HepG2 (cell line): ENCODE results near the gene SNX22. TPM values are rescaled to one million over a fixed set of nuclear protein-coding genes. Genes with fewer than 3 reads are reported as not detected.
A peak's percentile ranks its signal among the peaks of the same experiment; 100 is the strongest.

Experiments
- ARNT ChIP-seq: fragments of 450-650 bp; IDR thresholded peaks from 2 replicates; pipeline ENCODE4 v1.6.1; 2017
- ELF3 ChIP-seq: IDR thresholded peaks from 2 replicates; pipeline ENCODE4 v1.6.1; 2016; ENCODE audit warnings: missing genetic modification reagents, missing compliant biosample characterization
- GPN1 ChIP-seq: sonication (generic); formaldehyde crosslinking; IDR thresholded peaks from 2 replicates; pipeline ENCODE4 v1.5.1; 2020; ENCODE audit warnings: missing genetic modification reagents, borderline replicate concordance
- GTF3A ChIP-seq: sonication (generic); formaldehyde crosslinking; conservative IDR thresholded peaks from 2 replicates; pipeline ENCODE4 v1.4.0; 2020; ENCODE audit warnings: mild to moderate bottlenecking, missing genetic modification reagents
- JUND ChIP-seq: sonication (generic); formaldehyde crosslinking; IDR thresholded peaks from 2 replicates; pipeline ENCODE4 v1.8.0; 2022; ENCODE audit warnings: mild to moderate bottlenecking, missing genetic modification reagents
- NFYC ChIP-seq: IDR thresholded peaks from 2 replicates; pipeline ENCODE4 v1.6.1; 2016; ENCODE audit warnings: missing genetic modification reagents, missing compliant biosample characterization
- NPAS2 ChIP-seq: sonication (generic); formaldehyde crosslinking; IDR thresholded peaks from 2 replicates; pipeline ENCODE4 v1.8.0; 2022; ENCODE audit warnings: mild to moderate bottlenecking, missing genetic modification reagents, borderline replicate concordance
- NR3C1 ChIP-seq: sonication (generic); formaldehyde crosslinking; IDR thresholded peaks from 2 replicates; pipeline ENCODE4 v1.4.0; 2020; ENCODE audit warnings: missing genetic modification reagents
- PCBP2 ChIP-seq: fragments of 200-400 bp; formaldehyde crosslinking; optimal IDR thresholded peaks from 2 replicates; pipeline ENCODE3; 2018; ENCODE audit warnings: low read length, low read depth; ENCODE audit not compliant: poor library complexity, severe bottlenecking
- RARG ChIP-seq: sonication (generic); formaldehyde crosslinking; IDR thresholded peaks from 2 replicates; pipeline ENCODE4 v1.4.0; 2020; ENCODE audit warnings: low read depth, mild to moderate bottlenecking, missing genetic modification reagents
- SKI ChIP-seq: fragments of 450-650 bp; IDR thresholded peaks from one replicate; pipeline ENCODE4 v1.6.1; 2018; ENCODE audit warnings: mild to moderate bottlenecking; ENCODE audit not compliant: partially characterized antibody
- TP53 ChIP-seq: sonication (generic); formaldehyde crosslinking; conservative IDR thresholded peaks from 2 replicates; pipeline ENCODE4 v1.4.0; 2020; ENCODE audit warnings: missing genetic modification reagents
- XRCC5 ChIP-seq: fragments of 200-400 bp; formaldehyde crosslinking; optimal IDR thresholded peaks from 2 replicates; pipeline ENCODE3; 2017; ENCODE audit warnings: mild to moderate bottlenecking, low read length
- ZNF253 ChIP-seq: sonication (generic); formaldehyde crosslinking; IDR thresholded peaks from 2 replicates; pipeline ENCODE4 v1.8.0; 2022; ENCODE audit warnings: mild to moderate bottlenecking, missing genetic modification reagents, borderline replicate concordance
- ZNF772 ChIP-seq: sonication (generic); formaldehyde crosslinking; IDR thresholded peaks from 2 replicates; pipeline ENCODE4 v1.5.0; 2020; ENCODE audit warnings: mild to moderate bottlenecking, missing genetic modification reagents
- polyA plus RNA-seq, 8 experiments: library from polyadenylated mRNA; depleted of rRNA in 3 of 8; stranded (reverse) in 7 of 8; unstranded in 1 of 8; fragments of >200 nt; fragmentation: Illumina TruSeq in 4 of 8; extraction: Trizol in 4 of 8; gene quantifications; 2 replicates each; pipeline versions ENCODE4 v1.2.1 to v1.2.3, GENCODE V29; 2011 to 2016; ENCODE audit warnings: low read depth in 4 of 8, missing spikeins in 1 of 8, mixed read lengths in 1 of 8; ENCODE audit not compliant: insufficient read depth in 1 of 8
- total RNA-seq, 5 experiments: library from RNA; depleted of rRNA; stranded (reverse); fragments of >200 nt; fragmentation: Illumina TruSeq; extraction: Trizol; gene quantifications; 2 replicates each; pipeline ENCODE4 v1.2.3, GENCODE V29; 2016; ENCODE audit warnings: low read depth in 1 of 5
- TF ChIP-seq, protein P1 (sequence below): sonication (generic); formaldehyde crosslinking; IDR thresholded peaks from 2 replicates; pipeline ENCODE4 v1.4.0; 2020; ENCODE audit warnings: missing genetic modification reagents
- TF ChIP-seq, protein P2 (sequence below): sonication (generic); formaldehyde crosslinking; conservative IDR thresholded peaks from 2 replicates; pipeline ENCODE4 v1.4.0; 2020; ENCODE audit warnings: missing genetic modification reagents
- TF ChIP-seq, protein P3 (sequence below): sonication (generic); formaldehyde crosslinking; IDR thresholded peaks from 2 replicates; pipeline ENCODE4 v1.5.1; 2020; ENCODE audit warnings: mild to moderate bottlenecking, missing genetic modification reagents, borderline replicate concordance

The SNX22 gene
- total and polyA plus RNA-seq, 2 of the 13 experiments (the other 11 are each of a cell fraction or from before 2014, with no cell fraction given): 2.3 to 5.5 TPM

DNA sequence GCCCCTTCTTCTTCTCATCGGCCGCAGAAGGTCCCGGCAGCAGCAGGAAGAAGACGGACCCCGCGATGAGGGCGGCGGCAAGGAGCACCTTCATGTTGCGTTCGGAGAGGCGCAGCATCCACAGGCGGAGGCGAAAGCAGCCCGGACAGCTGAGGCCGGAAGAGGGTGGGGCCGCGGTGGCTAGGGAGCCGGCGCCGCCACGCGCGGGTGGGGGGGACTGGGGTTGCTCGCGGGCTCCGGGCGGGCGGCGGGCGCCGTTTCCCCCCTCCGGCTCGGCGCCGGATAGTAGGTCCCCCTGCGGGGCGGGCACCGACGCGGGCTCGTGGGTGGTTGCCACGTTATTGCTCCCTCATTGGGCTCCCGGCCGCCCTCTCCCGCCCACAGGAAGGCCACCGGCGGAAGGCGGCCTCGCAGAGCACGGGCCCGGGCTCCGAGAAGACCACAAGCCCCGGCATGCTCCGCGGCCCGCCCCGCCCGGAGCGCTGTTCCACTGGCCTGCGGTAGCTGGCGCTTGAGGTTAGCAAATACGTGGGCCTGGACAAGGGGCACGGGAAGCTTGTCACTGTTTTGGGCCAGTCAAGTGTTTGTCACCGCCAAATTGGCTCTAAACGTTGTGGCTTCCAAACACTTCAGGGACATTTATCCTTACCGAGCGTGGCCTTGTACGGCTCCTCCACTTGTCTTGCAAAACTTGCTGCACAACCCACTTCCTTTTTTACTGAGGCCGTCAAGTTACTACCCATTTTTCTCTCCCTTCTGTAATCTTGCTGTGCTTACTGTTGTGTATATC lies 11.5 kb downstream of the SNX22 start, which contains the start of gene PPIB (continued):
- TF ChIP-seq, protein P1, sequence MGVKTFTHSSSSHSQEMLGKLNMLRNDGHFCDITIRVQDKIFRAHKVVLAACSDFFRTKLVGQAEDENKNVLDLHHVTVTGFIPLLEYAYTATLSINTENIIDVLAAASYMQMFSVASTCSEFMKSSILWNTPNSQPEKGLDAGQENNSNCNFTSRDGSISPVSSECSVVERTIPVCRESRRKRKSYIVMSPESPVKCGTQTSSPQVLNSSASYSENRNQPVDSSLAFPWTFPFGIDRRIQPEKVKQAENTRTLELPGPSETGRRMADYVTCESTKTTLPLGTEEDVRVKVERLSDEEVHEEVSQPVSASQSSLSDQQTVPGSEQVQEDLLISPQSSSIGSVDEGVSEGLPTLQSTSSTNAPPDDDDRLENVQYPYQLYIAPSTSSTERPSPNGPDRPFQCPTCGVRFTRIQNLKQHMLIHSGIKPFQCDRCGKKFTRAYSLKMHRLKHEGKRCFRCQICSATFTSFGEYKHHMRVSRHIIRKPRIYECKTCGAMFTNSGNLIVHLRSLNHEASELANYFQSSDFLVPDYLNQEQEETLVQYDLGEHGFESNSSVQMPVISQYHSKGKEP (CRISPR knock-in tag): no peak
- no peak for TF ChIP-seq PCBP2
- peak; percentile 86 for TF ChIP-seq NFYC
- TF ChIP-seq NR3C1 (CRISPR knock-in tag): no peak
- TF ChIP-seq ELF3 (CRISPR knock-in tag): peak; percentile 51; the same call in 1 of the 2 replicates
- TF ChIP-seq, protein P2, sequence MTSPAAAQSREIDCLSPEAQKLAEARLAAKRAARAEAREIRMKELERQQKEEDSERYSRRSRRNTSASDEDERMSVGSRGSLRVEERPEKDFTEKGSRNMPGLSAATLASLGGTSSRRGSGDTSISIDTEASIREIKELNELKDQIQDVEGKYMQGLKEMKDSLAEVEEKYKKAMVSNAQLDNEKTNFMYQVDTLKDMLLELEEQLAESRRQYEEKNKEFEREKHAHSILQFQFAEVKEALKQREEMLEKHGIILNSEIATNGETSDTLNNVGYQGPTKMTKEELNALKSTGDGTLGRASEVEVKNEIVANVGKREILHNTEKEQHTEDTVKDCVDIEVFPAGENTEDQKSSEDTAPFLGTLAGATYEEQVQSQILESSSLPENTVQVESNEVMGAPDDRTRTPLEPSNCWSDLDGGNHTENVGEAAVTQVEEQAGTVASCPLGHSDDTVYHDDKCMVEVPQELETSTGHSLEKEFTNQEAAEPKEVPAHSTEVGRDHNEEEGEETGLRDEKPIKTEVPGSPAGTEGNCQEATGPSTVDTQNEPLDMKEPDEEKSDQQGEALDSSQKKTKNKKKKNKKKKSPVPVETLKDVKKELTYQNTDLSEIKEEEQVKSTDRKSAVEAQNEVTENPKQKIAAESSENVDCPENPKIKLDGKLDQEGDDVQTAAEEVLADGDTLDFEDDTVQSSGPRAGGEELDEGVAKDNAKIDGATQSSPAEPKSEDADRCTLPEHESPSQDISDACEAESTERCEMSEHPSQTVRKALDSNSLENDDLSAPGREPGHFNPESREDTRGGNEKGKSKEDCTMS (CRISPR knock-in tag): no peak
- 0 out of 2 replicates have a peak, but pooled peaks have one; percentile 13 for TF ChIP-seq JUND (CRISPR knock-in tag)
- TF ChIP-seq, protein P3, sequence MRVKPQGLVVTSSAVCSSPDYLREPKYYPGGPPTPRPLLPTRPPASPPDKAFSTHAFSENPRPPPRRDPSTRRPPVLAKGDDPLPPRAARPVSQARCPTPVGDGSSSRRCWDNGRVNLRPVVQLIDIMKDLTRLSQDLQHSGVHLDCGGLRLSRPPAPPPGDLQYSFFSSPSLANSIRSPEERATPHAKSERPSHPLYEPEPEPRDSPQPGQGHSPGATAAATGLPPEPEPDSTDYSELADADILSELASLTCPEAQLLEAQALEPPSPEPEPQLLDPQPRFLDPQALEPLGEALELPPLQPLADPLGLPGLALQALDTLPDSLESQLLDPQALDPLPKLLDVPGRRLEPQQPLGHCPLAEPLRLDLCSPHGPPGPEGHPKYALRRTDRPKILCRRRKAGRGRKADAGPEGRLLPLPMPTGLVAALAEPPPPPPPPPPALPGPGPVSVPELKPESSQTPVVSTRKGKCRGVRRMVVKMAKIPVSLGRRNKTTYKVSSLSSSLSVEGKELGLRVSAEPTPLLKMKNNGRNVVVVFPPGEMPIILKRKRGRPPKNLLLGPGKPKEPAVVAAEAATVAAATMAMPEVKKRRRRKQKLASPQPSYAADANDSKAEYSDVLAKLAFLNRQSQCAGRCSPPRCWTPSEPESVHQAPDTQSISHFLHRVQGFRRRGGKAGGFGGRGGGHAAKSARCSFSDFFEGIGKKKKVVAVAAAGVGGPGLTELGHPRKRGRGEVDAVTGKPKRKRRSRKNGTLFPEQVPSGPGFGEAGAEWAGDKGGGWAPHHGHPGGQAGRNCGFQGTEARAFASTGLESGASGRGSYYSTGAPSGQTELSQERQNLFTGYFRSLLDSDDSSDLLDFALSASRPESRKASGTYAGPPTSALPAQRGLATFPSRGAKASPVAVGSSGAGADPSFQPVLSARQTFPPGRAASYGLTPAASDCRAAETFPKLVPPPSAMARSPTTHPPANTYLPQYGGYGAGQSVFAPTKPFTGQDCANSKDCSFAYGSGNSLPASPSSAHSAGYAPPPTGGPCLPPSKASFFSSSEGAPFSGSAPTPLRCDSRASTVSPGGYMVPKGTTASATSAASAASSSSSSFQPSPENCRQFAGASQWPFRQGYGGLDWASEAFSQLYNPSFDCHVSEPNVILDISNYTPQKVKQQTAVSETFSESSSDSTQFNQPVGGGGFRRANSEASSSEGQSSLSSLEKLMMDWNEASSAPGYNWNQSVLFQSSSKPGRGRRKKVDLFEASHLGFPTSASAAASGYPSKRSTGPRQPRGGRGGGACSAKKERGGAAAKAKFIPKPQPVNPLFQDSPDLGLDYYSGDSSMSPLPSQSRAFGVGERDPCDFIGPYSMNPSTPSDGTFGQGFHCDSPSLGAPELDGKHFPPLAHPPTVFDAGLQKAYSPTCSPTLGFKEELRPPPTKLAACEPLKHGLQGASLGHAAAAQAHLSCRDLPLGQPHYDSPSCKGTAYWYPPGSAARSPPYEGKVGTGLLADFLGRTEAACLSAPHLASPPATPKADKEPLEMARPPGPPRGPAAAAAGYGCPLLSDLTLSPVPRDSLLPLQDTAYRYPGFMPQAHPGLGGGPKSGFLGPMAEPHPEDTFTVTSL (CRISPR knock-in tag): no peak
- no peak for TF ChIP-seq RARG (CRISPR knock-in tag)
- TF ChIP-seq SKI: peak; percentile 63
- TF ChIP-seq TP53 (CRISPR knock-in tag): peak; percentile 52; the same call in 1 of the 2 replicates
- no peak; the same call in 1 of the 2 replicates for TF ChIP-seq GTF3A (CRISPR knock-in tag)
- no peak for TF ChIP-seq XRCC5
- TF ChIP-seq ZNF253 (CRISPR knock-in tag): no peak
- TF ChIP-seq ARNT: no peak
- TF ChIP-seq GPN1 (CRISPR knock-in tag): no peak
- TF ChIP-seq NPAS2 (CRISPR knock-in tag): no peak
- TF ChIP-seq ZNF772 (CRISPR knock-in tag): peak; percentile 37
